T-cell (primary cell): ENCODE data around the gene SLC9A1. TPM values are rescaled to one million over a fixed set of nuclear protein-coding genes. Genes with fewer than 3 reads are reported as not detected.

Experiments
- ATAC-seq, 4 experiments: fragments of 200-7000 bp in 3 of 4; fragments of 150-1000 bp in 1 of 4; cut with Tn5 transposase; replicated peaks in 1 of 4; 1 replicate in 3 of 4; 2 replicates in 1 of 4; pipeline ENCODE4 v1.10.0; 2021; ENCODE audit warnings: moderate library complexity in 3 of 4, mild to moderate bottlenecking in 2 of 4, moderate number of reproducible peaks in 1 of 4
- CTCF ChIA-PET, 2 donors: fragments of 300-600 bp; sonication (Branson Sonifier 250); formaldehyde crosslinking; loops; one replicate each; lab custom pipeline; 2022; ENCODE audit warnings: antibody characterized with exemption in 2 of 2; lab: Charles Lee
- POLR2A ChIA-PET, 2 donors: fragments of 300-600 bp; sonication (Branson Sonifier 250); formaldehyde crosslinking; loops; one replicate each; lab custom pipeline; 2022; ENCODE audit warnings: antibody characterized with exemption in 2 of 2; lab: Charles Lee
- DNase-seq, 35 experiments: peaks; one replicate each; pipeline versions ENCODE4 v3.0.0 to v3.0.0-alpha.2; 2013 to 2023
- H3K27ac ChIP-seq: one replicate; pipeline ENCODE4 v1.5.1; 2013; ENCODE audit warnings: low read length
- H3K27me3 ChIP-seq, 2 experiments: replicated peaks in 1 of 2; 1 replicate in 1 of 2; 2 replicates in 1 of 2; pipeline versions ENCODE4 v1.6.1 to v1.7.0; 2013; ENCODE audit warnings: low read length in 1 of 2, mixed read lengths in 1 of 2; ENCODE audit not compliant: control insufficient read depth in 2 of 2, insufficient read depth in 2 of 2; ENCODE audit errors: extremely low read depth in 1 of 2
- H3K36me3 ChIP-seq, 2 donors: 1 replicate in 1 of 2; 2 replicates in 1 of 2; pipeline versions ENCODE4 v1.6.1 to v1.7.0; 2013; ENCODE audit warnings: low read length in 1 of 2; ENCODE audit not compliant: control insufficient read depth in 2 of 2, insufficient read depth in 1 of 2; ENCODE audit errors: extremely low read depth in 1 of 2
- H3K4me1 ChIP-seq, 2 experiments: 1 replicate in 1 of 2; 2 replicates in 1 of 2; pipeline versions ENCODE4 v1.6.1 to v1.7.0; 2013; ENCODE audit warnings: low read length in 2 of 2, mixed read lengths in 1 of 2; ENCODE audit not compliant: insufficient read depth in 2 of 2, control insufficient read depth in 1 of 2; ENCODE audit errors: extremely low read depth in 1 of 2
- H3K4me3 ChIP-seq, 2 donors: 1 replicate in 1 of 2; 2 replicates in 1 of 2; pipeline versions ENCODE4 v1.5.1 to v1.7.0; 2013; ENCODE audit warnings: mild to moderate bottlenecking in 2 of 2, low read length in 1 of 2, moderate library complexity in 1 of 2; ENCODE audit not compliant: control insufficient read depth in 1 of 2; ENCODE audit errors: extremely low read depth in 1 of 2
- H3K9me3 ChIP-seq: 2 replicates; pipeline ENCODE4 v1.7.0; 2013
- H3K27ac Mint-ChIP-seq, 2 donors: one replicate each; pipeline ENCODE4 v1.8.0; 2020 to 2021; ENCODE audit warnings: mild to moderate bottlenecking in 2 of 2, mixed read lengths in 2 of 2
- H3K27me3 Mint-ChIP-seq, 2 donors: one replicate each; pipeline ENCODE4 v1.8.0; 2021 to 2022; ENCODE audit warnings: mixed read lengths in 2 of 2
- H3K36me3 Mint-ChIP-seq: one replicate; pipeline ENCODE4 v1.8.0; 2021; ENCODE audit warnings: mixed read lengths
- H3K4me1 Mint-ChIP-seq, 3 donors: one replicate each; pipeline ENCODE4 v1.8.0; 2020 to 2022; ENCODE audit warnings: mixed read lengths in 3 of 3, mild to moderate bottlenecking in 1 of 3
- H3K4me3 Mint-ChIP-seq, 3 donors: one replicate each; pipeline ENCODE4 v1.8.0; 2020 to 2022; ENCODE audit warnings: mild to moderate bottlenecking in 3 of 3, mixed read lengths in 3 of 3, moderate library complexity in 3 of 3
- H3K9me3 Mint-ChIP-seq, 3 donors: one replicate each; pipeline ENCODE4 v1.8.0; 2020 to 2022; ENCODE audit warnings: mixed read lengths in 3 of 3
- WGBS: methylation state at CpG from one replicate; pipeline ENCODE4 v1.1.5; 2013; ENCODE audit warnings: missing lambda C conversion rate; ENCODE audit not compliant: insufficient coverage; 5-methylcytosine and 5-hydroxymethylcytosine counted together
- total RNA-seq, 35 experiments: library from RNA in 6 of 35; stranded (reverse) in 6 of 35; fragments of 120-200 nt in 1 of 35; gene quantifications; one replicate each; pipeline versions ENCODE4 v1.2.1 to v1.2.4 and lab custom pipeline; 2013 to 2026

The SLC9A1 gene
- total RNA-seq, 5 donors from 2014 or later (not counting 1 experiment from before 2014, with no cell fraction given): 14.6 to 24.4 (median 18.5) TPM

DNA sequence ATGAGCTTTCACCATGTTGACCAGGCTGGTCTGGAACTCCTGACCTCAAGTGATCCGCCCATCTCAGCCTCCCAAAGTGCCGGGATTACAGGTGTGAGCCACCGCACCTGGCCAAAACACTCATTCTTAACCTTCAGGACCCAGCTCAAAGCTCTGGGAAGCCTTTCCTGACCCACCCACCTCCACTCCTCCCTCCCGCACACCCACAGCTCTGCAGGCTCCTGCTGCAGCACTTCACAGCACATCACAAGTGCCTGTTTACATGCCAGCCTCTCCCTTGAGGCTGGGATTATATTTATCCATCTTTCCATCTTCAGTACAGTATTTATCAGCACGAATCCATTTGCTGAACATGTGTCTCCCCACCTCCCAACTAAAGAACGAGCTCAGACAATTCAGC lies 14.9 kb downstream of the SLC9A1 start:
- ATAC-seq: no peak
- H3K36me3 ChIP-seq: no peaks in the 10 kb centered on the region
- Mint-ChIP-seq H3K27ac (peak overlapping the region; percentile 15 to 87), H3K4me3 (peak overlapping the region in 1 of 3 donors; percentile 46), H3K36me3 (peaks cover 9% of the 10 kb centered on the region), H3K27me3 (no peaks in the 10 kb centered on the region), H3K9me3 (no peaks in the 10 kb centered on the region), H3K4me1 (peaks cover 76 to 86% (median 85%) of the 10 kb centered on the region in 3 donors)
- H3K4me3 ChIP-seq: no peak overlapping the region
- ChIA-PET CTCF (interaction anchor here in 1 of 2 donors (1.0 kb wide), 2 partner anchors 13 to 15 kb away, joined by 3 read pairs; partner anchors contain the start of gene SLC9A1), POLR2A (interaction anchor here in 1 of 2 donors (4.3 kb wide), 1 partner anchor 14 kb away, joined by 14 read pairs; the partner anchor contains the start of gene SLC9A1)
- peaks cover 49 to 70% of the 10 kb centered on the region in 2 experiments for H3K4me1 ChIP-seq
- H3K27ac ChIP-seq: no peak overlapping the region
- DNase-seq: no peak
- H3K9me3 ChIP-seq: no peaks in the 10 kb centered on the region
- H3K27me3 ChIP-seq: no peaks in the 10 kb centered on the region
- WGBS: 96% methylated on average over 6 of the region's 6 CpGs

GRCh38 chr1:27138927-27139326 lies 16.0 kb downstream of the SLC9A1 start:
- Histone ChIP-seq H3K4me1 (peaks cover 49 to 70% of the 10 kb centered on the region in 2 experiments), H3K4me3 (no peak overlapping the region), H3K36me3 (no peaks in the 10 kb centered on the region), H3K27ac (no peak overlapping the region), H3K27me3 (no peaks in the 10 kb centered on the region), H3K9me3 (no peaks in the 10 kb centered on the region)
- POLR2A ChIA-PET: interaction anchor here (0.5 to 1.0 kb wide), 2 partner anchors 16 to 17 kb away, joined by 3 to 4 read pairs; partner anchors contain the start of gene SLC9A1 (in 1 of the 2)
- Mint-ChIP-seq H3K36me3 (peaks cover 8% of the 10 kb centered on the region), H3K27me3 (no peaks in the 10 kb centered on the region), H3K4me1 (peaks cover 73 to 80% (median 79%) of the 10 kb centered on the region in 3 donors), H3K9me3 (no peaks in the 10 kb centered on the region), H3K4me3 (no peak overlapping the region), H3K27ac (peak overlapping the region; percentile 100)
- CTCF ChIA-PET: interaction anchor here in 1 of 2 donors (1.0 kb wide), 1 partner anchor 14 kb away, joined by 3 read pairs; no protein-coding TSS in a partner anchor
- 100% methylated on average over 1 of the region's 6 CpGs for WGBS
- DNase-seq (no peak), ATAC-seq (no peak)

DNA sequence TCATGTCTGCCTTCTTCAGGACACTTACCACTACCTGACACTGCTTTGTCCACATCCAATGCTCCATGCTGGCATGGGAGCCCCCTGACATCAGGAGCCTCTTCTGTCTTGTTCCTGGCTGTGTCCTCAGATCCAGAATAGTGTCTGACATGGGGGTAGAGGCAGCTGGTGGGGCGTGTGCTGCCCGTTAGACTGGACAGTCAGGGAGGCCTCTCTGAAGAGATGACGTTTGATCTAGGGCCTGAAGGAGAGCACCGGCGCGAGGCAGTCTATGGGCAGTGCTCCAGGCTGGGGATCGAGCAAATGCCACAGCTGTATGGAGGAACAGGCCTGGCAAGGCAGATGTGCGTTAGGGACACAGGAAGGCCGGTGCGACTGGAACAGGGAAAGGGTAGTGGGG lies 16.6 kb downstream of the SLC9A1 start:
- DNase-seq (no peak), ATAC-seq (no peak)
- CTCF ChIA-PET: interaction anchor here in 1 of 2 donors (2.1 kb wide), 1 partner anchor 27 kb away, joined by 11 read pairs; no protein-coding TSS in a partner anchor
- H3K27ac ChIP-seq: peak overlapping the region; percentile 99
- peak overlapping the region in 1 of 3 donors; percentile 91 for H3K4me3 Mint-ChIP-seq
- POLR2A ChIA-PET: interaction anchor here in 1 of 2 donors (0.6 to 1.6 kb wide), 2 partner anchors 17 to 1906 kb away, joined by 4 to 9 read pairs; partner anchors contain the start of gene SLC9A1
- WGBS: 97% methylated on average over 6 of the region's 10 CpGs
- no peak overlapping the region for H3K4me3 ChIP-seq
- H3K36me3 ChIP-seq: no peaks in the 10 kb centered on the region
- H3K27me3 ChIP-seq: no peaks in the 10 kb centered on the region
- H3K9me3 Mint-ChIP-seq: no peaks in the 10 kb centered on the region
- peaks cover 69 to 75% (median 75%) of the 10 kb centered on the region in 3 donors for H3K4me1 Mint-ChIP-seq
- H3K36me3 Mint-ChIP-seq: peaks cover 8% of the 10 kb centered on the region
- H3K4me1 ChIP-seq: peaks cover 47 to 67% of the 10 kb centered on the region in 2 experiments
- H3K9me3 ChIP-seq: no peaks in the 10 kb centered on the region
- peak overlapping the region; percentile 100 for H3K27ac Mint-ChIP-seq
- no peaks in the 10 kb centered on the region for H3K27me3 Mint-ChIP-seq

- Mint-ChIP-seq H3K4me3 (peak overlapping the region; percentile 84 to 91 (median 86)), H3K4me1 (peaks cover 61 to 67% (median 67%) of the 10 kb centered on the region in 3 donors), H3K27me3 (no peaks in the 10 kb centered on the region), H3K27ac (peak overlapping the region; percentile 100), H3K9me3 (no peaks in the 10 kb centered on the region), H3K36me3 (peaks cover 8% of the 10 kb centered on the region)
- H3K4me3 ChIP-seq: peak overlapping the region; percentile 41 to 42
- ChIA-PET POLR2A (interaction anchor here (0.6 to 1.6 kb wide), 3 partner anchors 17 to 1906 kb away, joined by 4 to 9 read pairs (median 5); partner anchors contain the start of gene SLC9A1 (in 2 of the 2)), CTCF (interaction anchor here (0.6 to 2.1 kb wide), 4 partner anchors 26 to 1807 kb away, joined by 3 to 11 read pairs (median 6); no protein-coding TSS in a partner anchor)
- no peaks in the 10 kb centered on the region for H3K27me3 ChIP-seq
- ATAC-seq: peak; percentile 2 to 21 (median 14)
- H3K27ac ChIP-seq: peak overlapping the region; percentile 99
- H3K36me3 ChIP-seq: no peaks in the 10 kb centered on the region
- WGBS: 77% methylated on average over 11 of the region's 11 CpGs
- H3K9me3 ChIP-seq: no peaks in the 10 kb centered on the region
- no peak for DNase-seq
- H3K4me1 ChIP-seq: peaks cover 43 to 60% of the 10 kb centered on the region in 2 experiments
Observed at GRCh38 chr1:27137544-27138075, 17.3 kb downstream of the SLC9A1 start.

DNA sequence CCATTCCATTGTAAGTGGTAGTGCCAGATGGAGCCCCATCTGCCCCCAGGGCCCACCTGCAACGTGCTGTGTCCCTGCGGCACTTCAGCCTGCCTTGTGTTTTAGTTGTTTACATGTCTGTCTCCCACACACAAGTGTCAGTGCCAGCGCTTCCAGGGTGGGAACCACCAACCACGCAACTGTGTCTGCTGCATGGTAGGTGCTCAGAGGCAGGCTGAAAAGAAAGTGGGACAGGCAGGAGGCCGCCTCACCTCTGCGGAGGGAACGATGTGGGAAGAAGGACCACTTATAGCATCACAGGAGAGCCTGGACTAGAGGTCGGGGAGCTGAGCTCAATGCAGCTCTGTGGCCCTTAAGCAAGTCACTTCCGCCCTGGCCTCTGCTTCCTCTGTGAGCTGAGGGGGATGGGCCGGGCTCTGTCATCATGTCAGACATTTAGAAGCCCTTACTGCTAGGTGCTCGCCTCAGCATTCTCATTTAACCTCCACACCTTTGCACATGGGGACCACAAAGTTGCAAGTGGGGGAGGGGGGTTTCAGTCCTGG lies 17.9 kb downstream of the SLC9A1 start:
- ChIA-PET POLR2A (interaction anchor here (0.6 to 1.6 kb wide), 4 partner anchors 18 to 26 kb away, joined by 3 to 9 read pairs (median 5); partner anchors contain the start of gene SLC9A1 (in 2 of the 2)), CTCF (interaction anchor here (0.5 to 2.1 kb wide), 6 partner anchors 18 to 1806 kb away, joined by 3 to 11 read pairs (median 6); partner anchors contain the start of gene SLC9A1 (in 1 of the 2))
- 0% methylated on average over 4 of the region's 11 CpGs for WGBS
- no peaks in the 10 kb centered on the region for H3K9me3 Mint-ChIP-seq
- Histone ChIP-seq H3K4me3 (peak overlapping the region; percentile 41 to 42), H3K9me3 (no peaks in the 10 kb centered on the region), H3K27ac (peak overlapping the region; percentile 99), H3K36me3 (no peaks in the 10 kb centered on the region), H3K4me1 (peaks cover 38 to 55% of the 10 kb centered on the region in 2 experiments), H3K27me3 (no peaks in the 10 kb centered on the region)
- H3K27me3 Mint-ChIP-seq: no peaks in the 10 kb centered on the region
- DNase-seq (peak; percentile 69 to 90 (median 82)), ATAC-seq (peak; percentile 94 to 99 (median 98))
- H3K4me3 Mint-ChIP-seq: peak overlapping the region; percentile 84 to 91 (median 86)
- peaks cover 56 to 62% (median 62%) of the 10 kb centered on the region in 3 donors for H3K4me1 Mint-ChIP-seq
- H3K27ac Mint-ChIP-seq: peak overlapping the region; percentile 100
- peaks cover 8% of the 10 kb centered on the region for H3K36me3 Mint-ChIP-seq

GRCh38 chr1:27136236-27136551 lies 18.7 kb downstream of the SLC9A1 start:
- Histone ChIP-seq H3K9me3 (no peaks in the 10 kb centered on the region), H3K27ac (peak overlapping the region; percentile 99), H3K4me1 (peaks cover 30 to 46% of the 10 kb centered on the region in 2 experiments), H3K27me3 (no peaks in the 10 kb centered on the region), H3K36me3 (no peaks in the 10 kb centered on the region), H3K4me3 (peak overlapping the region in 1 of 2 donors; percentile 41)
- ChIA-PET POLR2A (interaction anchor here in 1 of 2 donors (0.6 to 0.8 kb wide), 2 partner anchors 18 to 310 kb away, joined by 3 read pairs; partner anchors contain the start of gene SLC9A1), CTCF (interaction anchor here (0.5 to 1.3 kb wide), 3 partner anchors 19 to 95 kb away, joined by 4 to 6 read pairs (median 5); partner anchors contain the start of gene SLC9A1 (in 1 of the 2))
- Mint-ChIP-seq H3K4me1 (peaks cover 48 to 54% (median 54%) of the 10 kb centered on the region in 3 donors), H3K4me3 (peak overlapping the region in 2 of 3 donors; percentile 84 to 91), H3K36me3 (peaks cover 8% of the 10 kb centered on the region), H3K27me3 (no peaks in the 10 kb centered on the region), H3K27ac (peak overlapping the region; percentile 100), H3K9me3 (no peaks in the 10 kb centered on the region)
- no peak for ATAC-seq
- WGBS: 33% methylated on average over 1 of the region's 3 CpGs
- DNase-seq: peak in 2 of 35 experiments; percentile 12 to 51
